ENCODE results near the gene PID1. TPM values are rescaled to one million over a fixed set of nuclear protein-coding genes. Genes with fewer than 3 reads are reported as not detected.

Gene PID1
- total RNA-seq, 1 experiment from 2014 or later, result 0.15 TPM

DNA sequence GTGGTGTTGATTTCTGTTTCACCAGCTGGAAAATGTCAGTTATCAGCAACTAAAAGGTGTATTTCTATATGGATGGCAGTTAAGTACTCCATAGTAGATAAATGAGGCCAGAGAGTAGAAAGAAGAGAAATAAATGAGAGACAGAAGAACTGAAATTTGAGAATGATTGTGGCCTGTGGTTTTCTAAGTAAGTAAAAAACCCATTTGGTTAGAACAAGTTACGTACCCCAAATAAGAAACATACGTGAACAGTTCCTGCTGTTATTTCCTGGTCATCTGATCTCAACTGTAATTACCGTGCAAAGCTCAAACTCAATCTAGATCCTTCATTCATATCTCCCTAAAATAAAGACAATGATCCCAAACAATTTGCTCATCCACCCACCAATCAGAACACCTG lies 181.3 kb downstream of the PID1 start:
- H2AFZ ChIP-seq (ENCODE audit: low read depth, low read length, poor library complexity, severe bottlenecking), result no peak overlapping the region
- ATAC-seq (no peak), DNase-seq (ENCODE audit: low read depth, low spot score) (no peak)
- H3K36me3 ChIP-seq (ENCODE audit: control insufficient read depth in 1 of 2, insufficient read depth in 2 of 2, low read length in 2 of 2), result no peaks in the 10 kb centered on the region
- H3K9me2 ChIP-seq (ENCODE audit: insufficient read depth), result no peaks in the 10 kb centered on the region
- H3K9me3 ChIP-seq (ENCODE audit: control insufficient read depth in 1 of 2, insufficient read depth in 1 of 2, low read depth in 1 of 2, low read length in 2 of 2), result no peaks in the 10 kb centered on the region
- CTCF ChIA-PET, result no interaction called here
- no TSS peak for BruUV-seq (replicated peaks)
- no peak overlapping the region for H3K9ac ChIP-seq (ENCODE audit: low read length)
- POLR2A ChIA-PET, result no interaction called here
- intact Hi-C loops (cut with micrococcal nuclease), result no loop called here
- H3K4me1 ChIP-seq (ENCODE audit: control insufficient read depth in 1 of 2, insufficient read depth in 2 of 2, low read length in 2 of 2), result no peaks in the 10 kb centered on the region
- no peaks in the 10 kb centered on the region for H3K79me2 ChIP-seq (ENCODE audit: insufficient read depth, low read length)
- no peak for TF ChIP-seq SIN3A (IDR thresholded peaks at IDR 0.05; ENCODE audit: low read depth)
- no peak for TF ChIP-seq ZNF274 (IDR thresholded peaks at IDR 0.05; ENCODE audit: low read depth, low read length)
- no peak for TF ChIP-seq EZH2phosphoT487 (IDR thresholded peaks at IDR 0.05; ENCODE audit: borderline replicate concordance)
- no peak for TF ChIP-seq TCF7L2 (IDR thresholded peaks at IDR 0.05; ENCODE audit: borderline replicate concordance, extremely low read depth, insufficient read depth, insufficient read length)
- TF ChIP-seq SP1 (IDR thresholded peaks at IDR 0.05; ENCODE audit: low read depth), result no peak
- TF ChIP-seq EGR1 (IDR thresholded peaks at IDR 0.05; ENCODE audit: low read depth), result no peak
- TF ChIP-seq, protein P1, sequence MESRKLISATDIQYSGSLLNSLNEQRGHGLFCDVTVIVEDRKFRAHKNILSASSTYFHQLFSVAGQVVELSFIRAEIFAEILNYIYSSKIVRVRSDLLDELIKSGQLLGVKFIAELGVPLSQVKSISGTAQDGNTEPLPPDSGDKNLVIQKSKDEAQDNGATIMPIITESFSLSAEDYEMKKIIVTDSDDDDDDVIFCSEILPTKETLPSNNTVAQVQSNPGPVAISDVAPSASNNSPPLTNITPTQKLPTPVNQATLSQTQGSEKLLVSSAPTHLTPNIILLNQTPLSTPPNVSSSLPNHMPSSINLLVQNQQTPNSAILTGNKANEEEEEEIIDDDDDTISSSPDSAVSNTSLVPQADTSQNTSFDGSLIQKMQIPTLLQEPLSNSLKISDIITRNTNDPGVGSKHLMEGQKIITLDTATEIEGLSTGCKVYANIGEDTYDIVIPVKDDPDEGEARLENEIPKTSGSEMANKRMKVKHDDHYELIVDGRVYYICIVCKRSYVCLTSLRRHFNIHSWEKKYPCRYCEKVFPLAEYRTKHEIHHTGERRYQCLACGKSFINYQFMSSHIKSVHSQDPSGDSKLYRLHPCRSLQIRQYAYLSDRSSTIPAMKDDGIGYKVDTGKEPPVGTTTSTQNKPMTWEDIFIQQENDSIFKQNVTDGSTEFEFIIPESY (IDR thresholded peaks at IDR 0.05; ENCODE audit: extremely low read depth, insufficient replicate concordance, low read length), result no peak
- no peak for TF ChIP-seq ATF3 (IDR thresholded peaks at IDR 0.05)
- TF ChIP-seq YY1 (IDR thresholded peaks at IDR 0.05; ENCODE audit: extremely low read depth, insufficient replicate concordance, low read depth, low read length), result no peak
- TF ChIP-seq MAX (IDR thresholded peaks at IDR 0.05), result no peak
- H3K4me2 ChIP-seq (ENCODE audit: low read length), result no peak overlapping the region
- RAD21 ChIA-PET (ENCODE audit: low non-redundant PET in 1 of 2, low total read pairs in 2 of 2, uncharacterized antibody in 2 of 2, unreplicated experiment in 2 of 2), result no interaction called here
- no peak overlapping the region for H3K4me3 ChIP-seq (replicated peaks in 1 of 2; ENCODE audit: low read depth in 1 of 2, low read length in 2 of 2)
- H3K27me3 ChIP-seq (ENCODE audit: insufficient read depth, low read length), result no peaks in the 10 kb centered on the region
- H4K20me1 ChIP-seq (ENCODE audit: insufficient read depth), result no peaks in the 10 kb centered on the region
- no peak overlapping the region for H3K27ac ChIP-seq (ENCODE audit: low read depth, low read length)

Measured in HCT116 (cell line).